H1 (cell line): ENCODE results near the gene TMEM200B. TPM values are rescaled to one million over a fixed set of nuclear protein-coding genes. Genes with fewer than 3 reads are reported as not detected.

Source experiments
- CTCF ChIA-PET: fragments of 300-600 bp; sonication (Branson Sonifier 250); formaldehyde crosslinking; loops from one replicate; lab custom pipeline; 2021; ENCODE audit not compliant: partially characterized antibody; lab: Charles Lee
- POLR2A ChIA-PET: fragments of 300-600 bp; sonication (Branson Sonifier 250); formaldehyde crosslinking; loops from one replicate; lab custom pipeline; 2021; ENCODE audit warnings: inconsistent platforms; ENCODE audit not compliant: partially characterized antibody; lab: Charles Lee
- DNase-seq, 2 experiments: peaks; one replicate each; pipeline versions ENCODE4 v3.0.0 to v3.0.0-alpha.2; 2010 to 2022; ENCODE audit warnings: low spot score in 2 of 2, low read depth in 1 of 2, mixed read lengths in 1 of 2
- FAIRE-seq: peaks from 2 replicates; lab custom pipeline; 2011; peaks lifted over from hg19 to GRCh38; lab: Jason Lieb, UNC
- H2AFZ ChIP-seq: 2 replicates; pipeline ENCODE4 v1.8.1; 2012; ENCODE audit warnings: low read length, inconsistent platforms
- H2AK5ac ChIP-seq: 2 replicates; pipeline ENCODE4 v1.6.1; 2013; ENCODE audit warnings: low read depth, low read length
- H2BK120ac ChIP-seq: replicated peaks from 2 replicates; pipeline ENCODE3; 2013; ENCODE audit warnings: low read depth, low read length, inconsistent platforms
- H2BK12ac ChIP-seq: 2 replicates; pipeline ENCODE4 v1.6.1; 2013; ENCODE audit warnings: low read depth, low read length
- H2BK15ac ChIP-seq: 2 replicates; pipeline ENCODE4 v1.6.1; 2013; ENCODE audit warnings: low read length
- H2BK20ac ChIP-seq: 2 replicates; pipeline ENCODE4 v1.6.1; 2013; ENCODE audit warnings: low read length
- H2BK5ac ChIP-seq: 2 replicates; pipeline ENCODE4 v1.6.1; 2013; ENCODE audit warnings: low read depth, low read length
- H3K14ac ChIP-seq: 2 replicates; pipeline ENCODE4 v1.6.1; 2013; ENCODE audit warnings: inconsistent platforms; ENCODE audit not compliant: insufficient read length
- H3K18ac ChIP-seq: 2 replicates; pipeline ENCODE4 v1.6.1; 2013; ENCODE audit warnings: low read length; ENCODE audit errors: extremely low read depth
- H3K23ac ChIP-seq: 2 replicates; pipeline ENCODE4 v1.6.1; 2013; ENCODE audit warnings: inconsistent platforms; ENCODE audit not compliant: insufficient read length
- H3K23me2 ChIP-seq: 2 replicates; pipeline ENCODE4 v1.6.1; 2013; ENCODE audit warnings: low read depth, low read length
- H3K27ac ChIP-seq: 2 replicates; pipeline ENCODE4 v1.6.1; 2011; ENCODE audit warnings: low read depth, low read length, inconsistent platforms
- H3K27me3 ChIP-seq, 4 experiments: replicated peaks in 1 of 4; 1 replicate in 1 of 4; 2 replicates in 3 of 4; pipeline versions ENCODE4 v1.6.1 to v1.8.1; 2011 to 2013; ENCODE audit warnings: low read length in 3 of 4, mild to moderate bottlenecking in 3 of 4, inconsistent platforms in 2 of 4, mixed read lengths in 2 of 4, moderate library complexity in 1 of 4; ENCODE audit not compliant: control insufficient read depth in 3 of 4, insufficient read depth in 3 of 4; ENCODE audit errors: extremely low read depth in 1 of 4
- H3K36me3 ChIP-seq, 4 experiments: 2 replicates each; pipeline versions ENCODE4 v1.6.1 to v1.8.1; 2011 to 2013; ENCODE audit warnings: mild to moderate bottlenecking in 4 of 4, low read length in 3 of 4, moderate library complexity in 2 of 4, control low read depth in 1 of 4, inconsistent platforms in 1 of 4; ENCODE audit not compliant: insufficient read depth in 4 of 4, control insufficient read depth in 2 of 4
- H3K4ac ChIP-seq: replicated peaks from 2 replicates; pipeline ENCODE3; 2013; ENCODE audit warnings: low read length, low read depth, mixed read lengths, inconsistent platforms; ENCODE audit not compliant: insufficient read length
- H3K4me1 ChIP-seq, 4 experiments: replicated peaks in 1 of 4; 1 replicate in 1 of 4; 2 replicates in 3 of 4; pipeline versions ENCODE4 v1.6.1 to v1.8.1; 2011 to 2013; ENCODE audit warnings: low read length in 3 of 4, inconsistent platforms in 2 of 4, mixed read lengths in 1 of 4; ENCODE audit not compliant: insufficient read depth in 4 of 4, control insufficient read depth in 3 of 4
- H3K4me2 ChIP-seq, 2 experiments: 2 replicates each; pipeline versions ENCODE4 v1.6.1 to v1.8.1; 2011 to 2013; ENCODE audit warnings: low read depth in 2 of 2, low read length in 2 of 2, control low read depth in 1 of 2, inconsistent platforms in 1 of 2, mild to moderate bottlenecking in 1 of 2; ENCODE audit not compliant: insufficient read depth in 1 of 2
- H3K4me3 ChIP-seq, 4 experiments: fragments of 200-600, 300-600 bp in 1 of 4; sonication (generic), shearing (Covaris generic), sonication (Bioruptor Twin) in 1 of 4; 2 replicates each; pipeline versions ENCODE4 v1.5.1 to v1.8.1; 2011 to 2016; ENCODE audit warnings: low read length in 4 of 4, low read depth in 3 of 4, control low read depth in 2 of 4, inconsistent platforms in 2 of 4, mild to moderate bottlenecking in 2 of 4, mixed read lengths in 1 of 4, moderate library complexity in 1 of 4; ENCODE audit not compliant: insufficient read depth in 2 of 4; ENCODE audit errors: extremely low read depth in 1 of 4
- H3K56ac ChIP-seq: replicated peaks from 2 replicates; pipeline ENCODE3; 2013; ENCODE audit warnings: low read depth, mild to moderate bottlenecking, mixed read lengths, low read length, inconsistent platforms; ENCODE audit not compliant: insufficient read length
- H3K79me1 ChIP-seq: 2 replicates; pipeline ENCODE4 v1.6.1; 2013; ENCODE audit warnings: low read depth, low read length, control low read depth
- H3K79me2 ChIP-seq, 2 experiments: 2 replicates each; pipeline versions ENCODE4 v1.6.1 to v1.8.1; 2012 to 2013; ENCODE audit warnings: low read length in 2 of 2, mild to moderate bottlenecking in 2 of 2, inconsistent platforms in 1 of 2; ENCODE audit not compliant: insufficient read depth in 2 of 2, control insufficient read depth in 1 of 2
- H3K9ac ChIP-seq, 4 experiments: replicated peaks in 1 of 4; 1 replicate in 1 of 4; 2 replicates in 3 of 4; pipeline versions ENCODE4 v1.6.1 to v1.8.1; 2011 to 2013; ENCODE audit warnings: low read depth in 3 of 4, low read length in 3 of 4, control low read depth in 2 of 4, mild to moderate bottlenecking in 2 of 4, moderate library complexity in 2 of 4, inconsistent platforms in 1 of 4; ENCODE audit errors: extremely low read depth in 1 of 4
- H3K9me3 ChIP-seq, 2 experiments: 2 replicates each; pipeline versions ENCODE4 v1.6.1 to v1.8.1; 2012 to 2013; ENCODE audit warnings: mild to moderate bottlenecking in 2 of 2, moderate library complexity in 2 of 2, control low read depth in 1 of 2, inconsistent platforms in 1 of 2, low read depth in 1 of 2, low read length in 1 of 2, mixed read lengths in 1 of 2; ENCODE audit not compliant: insufficient read depth in 2 of 2
- H4K20me1 ChIP-seq, 2 experiments: replicated peaks in 1 of 2; 2 replicates each; pipeline versions ENCODE3 to v1.8.1; 2011 to 2013; ENCODE audit warnings: inconsistent platforms in 2 of 2, low read length in 2 of 2, mild to moderate bottlenecking in 1 of 2; ENCODE audit not compliant: insufficient read depth in 2 of 2, control insufficient read depth in 1 of 2
- H4K5ac ChIP-seq: 2 replicates; pipeline ENCODE4 v1.6.1; 2013; ENCODE audit warnings: low read length, low read depth, mixed read lengths, inconsistent platforms; ENCODE audit not compliant: insufficient read length
- H4K8ac ChIP-seq: 2 replicates; pipeline ENCODE4 v1.8.0; 2013; ENCODE audit warnings: mild to moderate bottlenecking, moderate library complexity, low read length, inconsistent platforms; ENCODE audit not compliant: insufficient read depth; ENCODE audit errors: extremely low read depth
- H4K91ac ChIP-seq: replicated peaks from 2 replicates; pipeline ENCODE3; 2013; ENCODE audit warnings: low read length, mixed read lengths, inconsistent platforms; ENCODE audit not compliant: insufficient read length
- ASH2L ChIP-seq: fragments of 200-600, 300-600 bp; sonication (generic); IDR thresholded peaks from one replicate; pipeline ENCODE4 v1.7.1; 2017; ENCODE audit warnings: low read length
- ATF3 ChIP-seq: IDR thresholded peaks from 2 replicates; pipeline ENCODE4 v1.6.1; 2011; ENCODE audit warnings: low read depth, mild to moderate bottlenecking, low read length; ENCODE audit not compliant: insufficient read depth
- BACH1 ChIP-seq: IDR thresholded peaks from 2 replicates; pipeline ENCODE4 v1.6.1; 2012; ENCODE audit warnings: low read length, improper control_type of control experiment
- EP300 ChIP-seq, 2 experiments: IDR thresholded peaks; 1 replicate in 1 of 2; 2 replicates in 1 of 2; pipeline ENCODE4 v1.6.1; 2011 to 2012; ENCODE audit warnings: low read depth in 2 of 2, low read length in 2 of 2, mild to moderate bottlenecking in 2 of 2, borderline replicate concordance in 1 of 2, inconsistent platforms in 1 of 2, moderate library complexity in 1 of 2
- NRF1 ChIP-seq: IDR thresholded peaks from 2 replicates; pipeline ENCODE4 v1.6.1; 2011; ENCODE audit warnings: mild to moderate bottlenecking, low read depth, low read length, improper control_type of control experiment
- RFX5 ChIP-seq: IDR thresholded peaks from 2 replicates; pipeline ENCODE4 v1.6.1; 2011; ENCODE audit warnings: low read depth, low read length, improper control_type of control experiment, borderline replicate concordance
- RNF2 ChIP-seq: fragments of 200-900, 300-1000 bp; sonication (generic); IDR thresholded peaks from 2 replicates; pipeline ENCODE4 v1.7.1; 2016; ENCODE audit warnings: borderline replicate concordance, low read depth, mild to moderate bottlenecking, antibody characterized with exemption, low read length; ENCODE audit not compliant: poor library complexity, severe bottlenecking; ENCODE audit errors: missing control alignments
- ZNF274 ChIP-seq: IDR thresholded peaks from 2 replicates; pipeline ENCODE4 v1.7.0; 2012; ENCODE audit warnings: low read length, borderline replicate concordance; ENCODE audit errors: extremely low read depth
- WGBS, 2 experiments: shearing (Covaris generic) in 1 of 2; methylation state at CpG; one replicate each; pipeline versions ENCODE4 v1.1.6 to v1.1.7; 2013 to 2015; ENCODE audit warnings: low lambda C conversion rate in 2 of 2, mixed read lengths in 2 of 2, inconsistent platforms in 1 of 2, low coverage in 1 of 2, missing lambda C conversion rate in 1 of 2; ENCODE audit not compliant: insufficient replicate concordance in 2 of 2, insufficient coverage in 1 of 2, insufficient read length in 1 of 2; ENCODE audit errors: extremely low coverage in 1 of 2, missing lambda C conversion rate in 1 of 2; 5-methylcytosine and 5-hydroxymethylcytosine counted together
- polyA plus RNA-seq, 7 experiments: library from polyadenylated mRNA; depleted of rRNA in 3 of 7; stranded (reverse) in 5 of 7; unstranded in 2 of 7; fragments of >200 nt in 5 of 7; fragments of 200-250 nt in 2 of 7; gene quantifications; 1 replicate in 5 of 7; 2 replicates in 1 of 7; 4 replicates in 1 of 7; pipeline versions ENCODE4 v1.2.1 to v1.2.3, GENCODE V29; 2011 to 2013; ENCODE audit warnings: missing spikeins in 2 of 7, mixed read lengths in 2 of 7
- total RNA-seq: library from RNA; stranded (reverse); fragmentation: NEBNext Ultra II Directional; extraction: Animal tissue kit (Norgen Biotek cat#: 25700); gene quantifications from 2 replicates; pipeline ENCODE4 v1.2.1, GENCODE V29; 2021
- TF ChIP-seq, protein P1 (sequence below): IDR thresholded peaks from 2 replicates; pipeline ENCODE4 v1.6.1; 2012; ENCODE audit warnings: low read length, inconsistent platforms

The TMEM200B gene
- total and polyA plus RNA-seq, 2 of the 8 experiments (the other 6 are each of a cell fraction or from before 2014, with no cell fraction given) = 4.9 to 11.0 TPM

- Histone ChIP-seq H4K5ac (peak overlapping the region; percentile 33), H4K8ac (peak overlapping the region; percentile 93), H3K79me2 (no peaks in the 10 kb centered on the region; a peak in 1 of 4 replicates), H3K27ac (no peak overlapping the region), H2BK15ac (peak overlapping the region; percentile 16; the same call in 1 of the 2 replicates), H3K4me2 (peak overlapping the region; percentile 91 to 95), H3K4me3 (peak overlapping the region; percentile 51 to 91 (median 60)), H3K4me1 (peaks cover 0 to 19% (median 9%) of the 10 kb centered on the region in 4 experiments; a peak in 6 of 7 replicates), H2BK12ac (peak overlapping the region; percentile 50; the same call in 1 of the 2 replicates), H3K4ac (no peak overlapping the region), H3K56ac (peak overlapping the region; percentile 75), H2BK20ac (0 out of 2 replicates have a peak overlapping the region, but pooled peaks have one; percentile 32), H3K27me3 (peaks cover 0 to 42% (median 25%) of the 10 kb centered on the region in 4 experiments; a peak in 6 of 7 replicates), H4K91ac (peak overlapping the region; percentile 54), H2BK5ac (peak overlapping the region; percentile 55; the same call in 1 of the 2 replicates), H3K23ac (no peak overlapping the region), H3K9ac (peak overlapping the region in 1 of 4 experiments; percentile 8; a peak in 1 of 7 replicates), H3K36me3 (peaks cover 0 to 1% (median 0%) of the 10 kb centered on the region in 4 experiments; a peak in 2 of 8 replicates), H2AK5ac (no peak overlapping the region; the same call in 1 of the 2 replicates), H4K20me1 (peaks cover 0 to 4% of the 10 kb centered on the region in 2 experiments), H3K18ac (peak overlapping the region; percentile 87), H3K23me2 (peaks cover 30% of the 10 kb centered on the region; the same call in 1 of the 2 replicates), H3K9me3 (no peaks in the 10 kb centered on the region), H3K14ac (no peak overlapping the region), H3K79me1 (no peaks in the 10 kb centered on the region), H2BK120ac (no peak overlapping the region), H2AFZ (no peak overlapping the region)
- WGBS, 2 experiments = 4% methylated on average over 34 of the region's 34 CpGs; no CpG with 5 or more reads in 1 of the 2 experiments
- DNase-seq = peak in 1 of 2 experiments; percentile 75
- POLR2A ChIA-PET = interaction anchor here (0.6 to 6.9 kb wide), 16 partner anchors 9 to 453 kb away, joined by 3 to 77 read pairs (median 5); partner anchors contain the start of genes EPB41 and SRSF4
- CTCF ChIA-PET = interaction anchor here (1.0 to 3.3 kb wide), 11 partner anchors 10 to 241 kb away, joined by 3 to 18 read pairs (median 7); no protein-coding TSS in a partner anchor
- no peak for FAIRE-seq
- TF ChIP-seq NRF1 (no peak), EP300 (IDR thresholded peaks at IDR 0.05; ENCODE audit: borderline replicate concordance in 1 of 2, low read depth in 2 of 2, low read length in 2 of 2) (no peak), ZNF274 (no peak), ATF3 (no peak), BACH1 (no peak), RNF2 (no peak), RFX5 (no peak), ASH2L (no peak)
- TF ChIP-seq, protein P1, sequence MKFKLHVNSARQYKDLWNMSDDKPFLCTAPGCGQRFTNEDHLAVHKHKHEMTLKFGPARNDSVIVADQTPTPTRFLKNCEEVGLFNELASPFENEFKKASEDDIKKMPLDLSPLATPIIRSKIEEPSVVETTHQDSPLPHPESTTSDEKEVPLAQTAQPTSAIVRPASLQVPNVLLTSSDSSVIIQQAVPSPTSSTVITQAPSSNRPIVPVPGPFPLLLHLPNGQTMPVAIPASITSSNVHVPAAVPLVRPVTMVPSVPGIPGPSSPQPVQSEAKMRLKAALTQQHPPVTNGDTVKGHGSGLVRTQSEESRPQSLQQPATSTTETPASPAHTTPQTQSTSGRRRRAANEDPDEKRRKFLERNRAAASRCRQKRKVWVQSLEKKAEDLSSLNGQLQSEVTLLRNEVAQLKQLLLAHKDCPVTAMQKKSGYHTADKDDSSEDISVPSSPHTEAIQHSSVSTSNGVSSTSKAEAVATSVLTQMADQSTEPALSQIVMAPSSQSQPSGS = no peak
Measured at GRCh38 chr1:29122682-29123052, 1.0 kb downstream of the TMEM200B start.
